Caco-2 (cell line): ENCODE results near the gene TEX12. TPM values are rescaled to one million over a fixed set of nuclear protein-coding genes. Genes with fewer than 3 reads are reported as not detected.
A peak's percentile ranks its signal among the peaks of the same experiment; 100 is the strongest.

Experiments
- BruUV-seq: library from RNA; stranded (reverse); fragments of 400-500 nt; replicated peaks from 2 replicates; lab custom pipeline; 2021; lab: Mats Ljungman, UMichigan
- CTCF ChIA-PET: fragments of 300-600 bp; sonication (Branson Sonifier 250); formaldehyde crosslinking; loops from one replicate; lab custom pipeline; 2022; ENCODE audit warnings: antibody characterized with exemption; lab: Charles Lee
- POLR2A ChIA-PET: fragments of 300-600 bp; sonication (Branson Sonifier 250); formaldehyde crosslinking; loops from one replicate; lab custom pipeline; 2022; ENCODE audit warnings: antibody characterized with exemption; lab: Charles Lee
- DNase-seq, 2 experiments: peaks; one replicate each; pipeline versions ENCODE4 v3.0.0 to v3.0.0-alpha.2; 2020 to 2022
- H3K27me3 ChIP-seq: replicated peaks from 2 replicates; pipeline ENCODE4 v1.6.0; 2011; ENCODE audit warnings: low read length; ENCODE audit not compliant: control insufficient read depth, insufficient read depth
- H3K36me3 ChIP-seq: 2 replicates; pipeline ENCODE4 v1.5.1; 2011; ENCODE audit warnings: low read length; ENCODE audit not compliant: control insufficient read depth, insufficient read depth
- H3K4me1 ChIP-seq: fragments of 250-450 bp; sonication (Bioruptor Pico); 2 replicates; pipeline ENCODE4 v1.5.1; 2020; ENCODE audit warnings: mild to moderate bottlenecking
- H3K4me3 ChIP-seq: 2 replicates; pipeline ENCODE4 v1.5.1; 2011; ENCODE audit warnings: low read depth, mild to moderate bottlenecking, control low read depth, low read length
- H3K9me3 ChIP-seq: fragments of 250-450 bp; sonication (Bioruptor Pico); 2 replicates; pipeline ENCODE4 v1.5.1; 2020; ENCODE audit warnings: mild to moderate bottlenecking, moderate library complexity
- H3K27ac Mint-ChIP-seq: one replicate; pipeline ENCODE4 v1.8.0; 2022; ENCODE audit warnings: mixed read lengths; ENCODE audit not compliant: unreplicated experiment
- H3K27me3 Mint-ChIP-seq: one replicate; pipeline ENCODE4 v1.8.0; 2022; ENCODE audit warnings: mixed read lengths; ENCODE audit not compliant: insufficient read depth, unreplicated experiment
- H3K36me3 Mint-ChIP-seq: one replicate; pipeline ENCODE4 v1.8.0; 2022; ENCODE audit warnings: mild to moderate bottlenecking, mixed read lengths; ENCODE audit not compliant: insufficient read depth, unreplicated experiment
- H3K4me1 Mint-ChIP-seq: one replicate; pipeline ENCODE4 v1.8.0; 2022; ENCODE audit warnings: low read depth, mixed read lengths; ENCODE audit not compliant: unreplicated experiment
- H3K4me3 Mint-ChIP-seq: one replicate; pipeline ENCODE4 v1.8.0; 2022; ENCODE audit warnings: mild to moderate bottlenecking, moderate library complexity, mixed read lengths; ENCODE audit not compliant: unreplicated experiment
- H3K9me3 Mint-ChIP-seq: one replicate; pipeline ENCODE4 v1.8.0; 2022; ENCODE audit warnings: mixed read lengths; ENCODE audit not compliant: unreplicated experiment
- intact Hi-C: fragments of 100-400 bp; cut with micrococcal nuclease; formaldehyde crosslinking; loops from one replicate; pipeline ENCODE4 v1.10.0; 2022; ENCODE audit not compliant: unreplicated experiment
- total RNA-seq: library from RNA; stranded (reverse); gene quantifications from 2 replicates; pipeline ENCODE4 v1.2.3, GENCODE V29; 2022
- TF ChIP-seq, protein P1 (sequence below), 2 experiments: fragments of 200-600 bp in 1 of 2; IDR thresholded peaks; 1 replicate in 1 of 2; 2 replicates in 1 of 2; pipeline versions ENCODE4 v1.5.1 to v1.8.0; 2011 to 2022; ENCODE audit warnings: antibody characterized with exemption in 1 of 2, control low read depth in 1 of 2, inconsistent platforms in 1 of 2, low read depth in 1 of 2, low read length in 1 of 2, mild to moderate bottlenecking in 1 of 2, moderate library complexity in 1 of 2; ENCODE audit not compliant: insufficient read depth in 1 of 2, severe bottlenecking in 1 of 2, unreplicated experiment in 1 of 2

The TEX12 gene
- total RNA-seq, 1 experiment from 2014 or later = not detected

DNA sequence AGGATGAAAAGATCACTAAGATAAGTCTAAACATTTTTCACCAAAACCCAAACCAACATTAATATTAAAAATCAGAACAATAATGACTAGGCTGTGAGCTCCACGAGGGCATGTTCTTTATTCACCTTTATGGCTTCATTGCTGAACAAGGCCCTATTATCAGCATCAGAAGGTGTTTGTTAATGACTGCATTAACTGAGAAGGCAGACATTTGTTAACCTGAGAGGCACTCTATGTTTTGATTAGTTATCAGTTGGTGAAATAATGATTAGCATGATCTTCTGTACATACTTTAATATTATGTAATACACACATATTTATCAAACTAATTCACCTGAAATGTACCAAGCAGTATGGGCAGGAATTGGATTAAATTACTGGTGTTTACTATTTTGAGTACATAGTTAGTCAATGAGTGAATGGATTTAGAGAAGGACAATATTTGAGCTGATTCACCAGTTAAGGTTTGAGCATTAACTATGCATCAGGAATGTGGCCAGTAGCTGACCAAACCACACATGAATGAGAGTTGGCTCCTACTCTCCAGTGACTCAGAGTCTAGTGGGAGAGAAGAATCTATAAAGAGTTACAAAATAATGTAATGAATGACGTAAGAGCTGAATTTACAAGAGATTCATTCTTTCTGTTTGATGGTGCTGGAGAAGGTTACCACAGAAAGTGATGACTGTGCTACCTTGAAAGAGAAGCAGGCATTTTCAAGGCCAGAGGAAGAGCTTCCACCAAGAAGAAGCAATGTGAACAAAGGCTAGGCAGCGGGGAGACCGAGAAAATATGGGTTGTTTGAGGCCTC is 10.0 kb upstream of the TEX12 start:
- no peaks in the 10 kb centered on the region for H3K36me3 ChIP-seq
- no peaks in the 10 kb centered on the region for H3K9me3 Mint-ChIP-seq
- no peaks in the 10 kb centered on the region for H3K9me3 ChIP-seq
- peak; percentile 62 for DNase-seq
- ChIA-PET POLR2A (interaction anchor here (0.6 to 0.9 kb wide), 2 partner anchors 19 to 43 kb away, joined by 3 to 4 read pairs; no protein-coding TSS in a partner anchor), CTCF (interaction anchor here (0.9 to 1.1 kb wide), 2 partner anchors 18 to 43 kb away, joined by 3 to 5 read pairs; partner anchors contain the start of gene BCO2)
- H3K4me1 Mint-ChIP-seq = peaks cover 12% of the 10 kb centered on the region
- no peak overlapping the region for H3K4me3 ChIP-seq
- peaks cover 6% of the 10 kb centered on the region for H3K36me3 Mint-ChIP-seq
- BruUV-seq = no TSS peak
- H3K27ac Mint-ChIP-seq = peak overlapping the region; percentile 65
- intact Hi-C loops = no loop called here
- no peaks in the 10 kb centered on the region for H3K27me3 Mint-ChIP-seq
- peak overlapping the region; percentile 3 for H3K4me3 Mint-ChIP-seq
- H3K4me1 ChIP-seq = peaks cover 13% of the 10 kb centered on the region
- TF ChIP-seq, protein P1, sequence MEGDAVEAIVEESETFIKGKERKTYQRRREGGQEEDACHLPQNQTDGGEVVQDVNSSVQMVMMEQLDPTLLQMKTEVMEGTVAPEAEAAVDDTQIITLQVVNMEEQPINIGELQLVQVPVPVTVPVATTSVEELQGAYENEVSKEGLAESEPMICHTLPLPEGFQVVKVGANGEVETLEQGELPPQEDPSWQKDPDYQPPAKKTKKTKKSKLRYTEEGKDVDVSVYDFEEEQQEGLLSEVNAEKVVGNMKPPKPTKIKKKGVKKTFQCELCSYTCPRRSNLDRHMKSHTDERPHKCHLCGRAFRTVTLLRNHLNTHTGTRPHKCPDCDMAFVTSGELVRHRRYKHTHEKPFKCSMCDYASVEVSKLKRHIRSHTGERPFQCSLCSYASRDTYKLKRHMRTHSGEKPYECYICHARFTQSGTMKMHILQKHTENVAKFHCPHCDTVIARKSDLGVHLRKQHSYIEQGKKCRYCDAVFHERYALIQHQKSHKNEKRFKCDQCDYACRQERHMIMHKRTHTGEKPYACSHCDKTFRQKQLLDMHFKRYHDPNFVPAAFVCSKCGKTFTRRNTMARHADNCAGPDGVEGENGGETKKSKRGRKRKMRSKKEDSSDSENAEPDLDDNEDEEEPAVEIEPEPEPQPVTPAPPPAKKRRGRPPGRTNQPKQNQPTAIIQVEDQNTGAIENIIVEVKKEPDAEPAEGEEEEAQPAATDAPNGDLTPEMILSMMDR (IDR thresholded peaks at IDR 0.05; ENCODE audit: insufficient read depth in 1 of 2, low read depth in 1 of 2, low read length in 1 of 2, severe bottlenecking in 1 of 2, unreplicated experiment in 1 of 2) = no peak
- H3K27me3 ChIP-seq = no peaks in the 10 kb centered on the region

DNA sequence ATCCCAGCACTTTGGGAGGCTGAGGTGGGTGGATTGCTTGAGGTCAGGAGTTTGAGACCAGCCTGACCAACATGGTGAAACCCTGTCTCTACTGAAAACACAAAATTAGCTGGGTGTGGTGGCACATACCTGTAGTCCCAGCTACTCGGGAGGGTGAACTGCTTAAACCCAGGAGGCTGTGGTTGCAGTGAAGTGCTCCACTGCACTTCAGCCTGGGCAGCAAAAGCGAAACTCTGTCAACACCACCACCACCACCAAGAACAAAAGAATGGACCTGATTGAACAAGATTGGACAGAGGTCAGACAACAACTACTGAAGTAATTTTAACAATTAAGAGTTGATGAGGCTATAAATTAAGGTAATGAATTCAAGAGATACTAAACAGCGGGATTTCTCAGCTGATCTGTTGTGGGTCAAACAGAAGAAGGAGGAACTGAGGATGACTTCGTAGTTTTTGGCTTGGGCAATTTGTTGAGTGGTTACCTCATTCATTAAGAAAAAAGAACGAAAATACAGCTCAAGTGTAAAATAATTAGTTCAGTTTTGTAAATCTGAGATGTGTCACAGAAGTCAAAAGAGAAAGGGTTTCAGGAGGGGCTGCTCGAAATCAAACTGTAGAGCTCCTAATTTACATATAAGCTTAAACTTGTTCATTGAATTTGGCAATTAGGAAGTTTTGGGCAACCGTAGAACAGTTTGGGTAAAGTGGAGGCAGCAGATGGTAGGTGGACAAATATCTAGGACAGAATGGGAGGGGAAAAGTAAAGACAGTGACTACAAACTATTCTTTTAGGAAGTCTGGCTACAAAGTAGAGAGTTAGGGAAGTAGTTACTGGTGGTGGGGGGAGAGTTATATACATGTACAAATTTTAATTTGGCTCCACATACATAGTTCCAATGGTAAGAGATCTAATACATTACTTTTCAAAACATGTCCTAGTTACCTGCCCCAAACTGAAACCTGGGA is 7.8 kb upstream of the TEX12 start:
- TF ChIP-seq, protein P1 (IDR thresholded peaks at IDR 0.05; ENCODE audit: insufficient read depth in 1 of 2, low read depth in 1 of 2, low read length in 1 of 2, severe bottlenecking in 1 of 2, unreplicated experiment in 1 of 2) = no peak

More for the DNA sequence above, 7.8 kb upstream of the TEX12 start:
- Mint-ChIP-seq H3K36me3 (peaks cover 6% of the 10 kb centered on the region), H3K27me3 (no peaks in the 10 kb centered on the region), H3K9me3 (no peaks in the 10 kb centered on the region), H3K27ac (no peak overlapping the region), H3K4me1 (peaks cover 25% of the 10 kb centered on the region), H3K4me3 (no peak overlapping the region)
- no peaks in the 10 kb centered on the region for H3K36me3 ChIP-seq
- ChIA-PET POLR2A (interaction anchor here (0.6 kb wide), 1 partner anchor 637 kb away, joined by 4 read pairs; no protein-coding TSS in a partner anchor), CTCF (interaction anchor here (1.1 kb wide), 1 partner anchor 16 kb away, joined by 3 read pairs; the partner anchor contains the start of gene BCO2)
- no TSS peak for BruUV-seq
- no peaks in the 10 kb centered on the region for H3K27me3 ChIP-seq
- no peak for DNase-seq
- intact Hi-C loops = loop anchor here (5.0 kb wide), 1 partner anchor 47 kb away; no protein-coding TSS in a partner anchor
- H3K4me3 ChIP-seq = no peak overlapping the region
- H3K9me3 ChIP-seq = no peaks in the 10 kb centered on the region
- H3K4me1 ChIP-seq = peaks cover 24% of the 10 kb centered on the region
